Endothelial cell of umbilical vein (primary cell): ENCODE results near the gene SLC25A30. TPM values are rescaled to one million over a fixed set of nuclear protein-coding genes. Genes with fewer than 3 reads are reported as not detected.
"Not testable (repeated sequence)": the region's sequence is repeated elsewhere in the genome, so short reads cannot be mapped to it uniquely, and the experiment has no call there.

ENCODE experiments used
- BruUV-seq: library from RNA; stranded (reverse); fragments of 400-500 nt; replicated peaks from 2 replicates; lab custom pipeline; 2021; lab: Mats Ljungman, UMichigan
- CTCF ChIA-PET: fragments of 300-600, 350-600 bp; sonication (Branson Sonifier 250); formaldehyde crosslinking; loops from one replicate; lab custom pipeline; 2021; ENCODE audit warnings: antibody characterized with exemption, inconsistent platforms; lab: Charles Lee
- POLR2A ChIA-PET: fragments of 300-600, 350-600 bp; sonication (Branson Sonifier 250); formaldehyde crosslinking; loops from one replicate; lab custom pipeline; 2021; ENCODE audit warnings: antibody characterized with exemption, inconsistent platforms; lab: Charles Lee
- DNase-seq: peaks from one replicate; pipeline ENCODE4 v3.0.0-alpha.2; 2011; ENCODE audit warnings: low read depth, low spot score
- FAIRE-seq: peaks from 2 replicates; lab custom pipeline; 2011; peaks lifted over from hg19 to GRCh38; lab: Jason Lieb, UNC
- H2AFZ ChIP-seq: 2 replicates; pipeline ENCODE4 v1.6.0; 2012; ENCODE audit warnings: low read depth, low read length, control low read depth, inconsistent platforms
- H3K27ac ChIP-seq: 2 replicates; pipeline ENCODE4 v1.5.1; 2011; ENCODE audit warnings: low read depth, mild to moderate bottlenecking, control low read depth, low read length, moderate library complexity; ENCODE audit not compliant: insufficient read depth
- H3K27me3 ChIP-seq, 2 experiments: 2 replicates each; pipeline versions ENCODE4 v1.6.0 to v1.6.1; 2011; ENCODE audit warnings: low read length in 2 of 2, mixed read lengths in 1 of 2; ENCODE audit not compliant: control insufficient read depth in 2 of 2, insufficient read depth in 2 of 2
- H3K36me3 ChIP-seq, 2 experiments: 2 replicates in 1 of 2; 3 replicates in 1 of 2; pipeline ENCODE4 v1.5.1; 2011; ENCODE audit warnings: low read length in 2 of 2, mild to moderate bottlenecking in 1 of 2, moderate library complexity in 1 of 2; ENCODE audit not compliant: control insufficient read depth in 2 of 2, insufficient read depth in 2 of 2; ENCODE audit errors: extremely low read depth in 1 of 2
- H3K4me1 ChIP-seq: 3 replicates; pipeline ENCODE4 v1.5.1; 2011; ENCODE audit warnings: mild to moderate bottlenecking, low read length; ENCODE audit not compliant: control insufficient read depth, insufficient read depth; ENCODE audit errors: extremely low read depth
- H3K4me2 ChIP-seq: 2 replicates; pipeline ENCODE4 v1.6.1; 2011; ENCODE audit warnings: low read length, control low read depth, mixed read lengths; ENCODE audit not compliant: insufficient read depth
- H3K4me3 ChIP-seq, 3 experiments: fragments of 200-600 bp in 1 of 3; sonication (generic), shearing (Covaris generic) in 1 of 3; replicated peaks in 1 of 3; 2 replicates each; pipeline ENCODE4 v1.5.1; 2011 to 2016; ENCODE audit warnings: control low read depth in 3 of 3, low read length in 3 of 3, mild to moderate bottlenecking in 2 of 3, inconsistent platforms in 1 of 3, low read depth in 1 of 3, moderate library complexity in 1 of 3; ENCODE audit not compliant: insufficient read depth in 1 of 3
- H3K79me2 ChIP-seq: 2 replicates; pipeline ENCODE4 v1.6.0; 2012; ENCODE audit warnings: low read length, inconsistent platforms; ENCODE audit not compliant: control insufficient read depth, insufficient read depth
- H3K9ac ChIP-seq: replicated peaks from 2 replicates; pipeline ENCODE3; 2011; ENCODE audit warnings: low read length, control low read depth; ENCODE audit not compliant: insufficient read depth; ENCODE audit errors: extremely low read depth
- H3K9me1 ChIP-seq: replicated peaks from 3 replicates; pipeline ENCODE4 v1.6.0; 2011; ENCODE audit warnings: mild to moderate bottlenecking, low read length; ENCODE audit not compliant: control insufficient read depth, insufficient read depth; ENCODE audit errors: extremely low read depth
- H3K9me3 ChIP-seq: replicated peaks from 2 replicates; pipeline ENCODE4 v1.5.1; 2012; ENCODE audit warnings: low read length, inconsistent platforms; ENCODE audit not compliant: control insufficient read depth, insufficient read depth
- H4K20me1 ChIP-seq: replicated peaks from 2 replicates; pipeline ENCODE3; 2011; ENCODE audit warnings: mild to moderate bottlenecking, low read length; ENCODE audit not compliant: control insufficient read depth, insufficient read depth; ENCODE audit errors: extremely low read depth
- CTCF ChIP-seq, 2 donors: IDR thresholded peaks; 1 replicate in 1 of 2; 2 replicates in 1 of 2; pipeline ENCODE4 v1.5.1; 2011; ENCODE audit warnings: low read length in 2 of 2, mild to moderate bottlenecking in 2 of 2, moderate library complexity in 2 of 2, control low read depth in 1 of 2, inconsistent platforms in 1 of 2, low read depth in 1 of 2; ENCODE audit not compliant: insufficient read depth in 1 of 2; ENCODE audit errors: extremely low read depth in 1 of 2
- EZH2 ChIP-seq: IDR thresholded peaks from 2 replicates; pipeline ENCODE4 v1.6.1; 2012; ENCODE audit warnings: borderline replicate concordance, low read depth, mild to moderate bottlenecking, moderate library complexity, low read length, inconsistent platforms; ENCODE audit not compliant: severe bottlenecking
- FOS ChIP-seq: IDR thresholded peaks from 2 replicates; pipeline ENCODE4 v1.6.1; 2011; ENCODE audit warnings: mild to moderate bottlenecking, low read length, moderate library complexity, borderline replicate concordance; ENCODE audit not compliant: insufficient read depth
- GATA2 ChIP-seq: IDR thresholded peaks from 2 replicates; pipeline ENCODE4 v1.7.0; 2011; ENCODE audit warnings: low read depth, mild to moderate bottlenecking, moderate library complexity, mixed read lengths, low read length; ENCODE audit not compliant: insufficient read length, insufficient read depth
- JUN ChIP-seq: IDR thresholded peaks from 2 replicates; pipeline ENCODE4 v1.6.1; 2011; ENCODE audit warnings: borderline replicate concordance, low read depth; ENCODE audit not compliant: insufficient read length, insufficient read depth
- MYC ChIP-seq: IDR thresholded peaks from one replicate; pipeline ENCODE4 v1.6.1; 2011; ENCODE audit warnings: mild to moderate bottlenecking, low read depth, low read length
- POLR2A ChIP-seq: IDR thresholded peaks from 2 replicates; pipeline ENCODE4 v1.6.1; 2012; ENCODE audit warnings: low read depth, mild to moderate bottlenecking, control low read depth, low read length
- POLR2AphosphoS5 ChIP-seq: IDR thresholded peaks from 2 replicates; pipeline ENCODE4 v1.6.1; 2012; ENCODE audit warnings: low read depth, mild to moderate bottlenecking, control low read depth, low read length, moderate library complexity; ENCODE audit not compliant: insufficient read depth
- dilution Hi-C: fragments of 300-500 bp; cut with MboI; formaldehyde crosslinking; loops from one replicate; pipeline ENCODE4 v1.15.0; 2019; ENCODE audit warnings: low sequenced_read_pairs; ENCODE audit not compliant: extremely low pct_ligation_motif_present
- intact Hi-C: fragments of 100-400 bp; cut with micrococcal nuclease; formaldehyde crosslinking; loops from one replicate; pipeline ENCODE4 v1.10.0; 2022
- polyA plus RNA-seq, 4 experiments: library from polyadenylated mRNA; depleted of rRNA in 3 of 4; stranded (reverse) in 3 of 4; unstranded in 1 of 4; fragments of >200 nt; gene quantifications; 2 replicates each; pipeline versions ENCODE4 v1.2.1 to v1.2.3, GENCODE V29; 2011 to 2012; ENCODE audit warnings: missing spikeins in 1 of 4
- total RNA-seq: library from RNA; stranded (reverse); gene quantifications from 2 replicates; pipeline ENCODE4 v1.2.3, GENCODE V29; 2021
- TF ChIP-seq, protein P1 (sequence below): IDR thresholded peaks from 2 replicates; pipeline ENCODE4 v1.6.1; 2011; ENCODE audit not compliant: insufficient read depth, insufficient read length

The SLC25A30 gene
- total and polyA plus RNA-seq, 2 donors (not counting 3 experiments of a cell fraction or from before 2014, with no cell fraction given) = 13.3 to 27.0 TPM

- DNase-seq = no peak
- H4K20me1 ChIP-seq = no peaks in the 10 kb centered on the region
- H3K9me1 ChIP-seq = no peaks in the 10 kb centered on the region
- no peak for FAIRE-seq
- no peak overlapping the region for H3K27ac ChIP-seq
- no peak overlapping the region for H3K9ac ChIP-seq
- no peaks in the 10 kb centered on the region for H3K4me1 ChIP-seq
- H3K4me2 ChIP-seq = no peak overlapping the region
- H3K4me3 ChIP-seq = no peak overlapping the region
- H2AFZ ChIP-seq = no peak overlapping the region
- H3K79me2 ChIP-seq = no peaks in the 10 kb centered on the region
- CTCF ChIA-PET = interaction anchor here (1.2 to 1.5 kb wide), 2 partner anchors 9 to 22 kb away, joined by 3 read pairs; no protein-coding TSS in a partner anchor
- H3K36me3 ChIP-seq = peaks cover 5 to 8% of the 10 kb centered on the region in 2 experiments
- intact Hi-C loops = no loop called here
- no peak for TF ChIP-seq MYC
- no peak for TF ChIP-seq POLR2A
- TF ChIP-seq EZH2 = no peak
- TF ChIP-seq CTCF (IDR thresholded peaks at IDR 0.05; ENCODE audit: extremely low read depth in 1 of 2, insufficient read depth in 1 of 2, low read depth in 1 of 2, low read length in 2 of 2) = no peak
- no peak for TF ChIP-seq GATA2
- TF ChIP-seq POLR2AphosphoS5 = no peak
- no peak for TF ChIP-seq FOS
- TF ChIP-seq, protein P1, sequence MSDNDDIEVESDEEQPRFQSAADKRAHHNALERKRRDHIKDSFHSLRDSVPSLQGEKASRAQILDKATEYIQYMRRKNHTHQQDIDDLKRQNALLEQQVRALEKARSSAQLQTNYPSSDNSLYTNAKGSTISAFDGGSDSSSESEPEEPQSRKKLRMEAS = no peak
- no peak for TF ChIP-seq JUN
- no TSS peak for BruUV-seq
- no peaks in the 10 kb centered on the region for H3K9me3 ChIP-seq
- dilution Hi-C loops = no loop called here
- H3K27me3 ChIP-seq = no peaks in the 10 kb centered on the region
- POLR2A ChIA-PET = no interaction called here
These were observed 68.7 kb downstream of the SLC25A30 start for GRCh38 chr13:45349438-45349837.

DNA sequence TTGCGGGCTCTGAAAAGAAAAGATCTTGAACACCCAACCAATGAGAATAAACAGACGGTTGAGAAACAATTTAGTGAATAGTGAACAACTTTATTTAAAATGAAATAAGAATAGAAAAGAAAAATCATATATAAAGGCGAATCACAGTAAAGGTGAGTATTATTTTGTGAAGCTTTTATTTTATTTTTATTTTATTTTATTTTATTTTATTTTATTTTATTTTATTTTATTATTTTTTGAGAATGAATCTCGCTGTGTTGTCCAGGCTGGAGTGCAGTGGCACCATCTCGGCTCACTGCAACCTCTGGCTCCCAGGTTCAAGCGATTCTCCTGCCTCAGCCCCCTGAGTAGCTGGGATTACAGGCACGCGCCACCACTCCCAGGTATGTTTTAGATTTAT, 74.1 kb downstream of the SLC25A30 start:
- H3K4me3 ChIP-seq, H3K9me1 ChIP-seq, H3K9me3 ChIP-seq, H3K27me3 ChIP-seq, H3K27ac ChIP-seq, H3K9ac ChIP-seq, POLR2A ChIA-PET, H4K20me1 ChIP-seq, H3K4me2 ChIP-seq, BruUV-seq, FAIRE-seq, dilution Hi-C loops, DNase-seq, H2AFZ ChIP-seq: not testable (repeated sequence)
- Histone ChIP-seq H3K36me3 (peaks cover 1 to 20% of the 10 kb centered on the region in 2 experiments), H3K79me2 (peaks cover 33% of the 10 kb centered on the region), H3K4me1 (peaks cover 13% of the 10 kb centered on the region)
- CTCF ChIA-PET = interaction anchor here (0.9 to 2.1 kb wide), 2 partner anchors 27 to 50 kb away, joined by 3 to 6 read pairs; no protein-coding TSS in a partner anchor
- intact Hi-C loops = loop anchor here (5.0 kb wide), 1 partner anchor 708 kb away; the partner anchor contains the start of gene ZC3H13
